GM18951 (cell line): ENCODE data around the gene RBM43.
A peak's percentile ranks its signal among the peaks of the same experiment; 100 is the strongest.
"Not testable (repeated sequence)": the region's sequence is repeated elsewhere in the genome, so short reads cannot be mapped to it uniquely, and the experiment has no call there.

ENCODE experiments used
- POLR2A ChIP-seq: IDR thresholded peaks from 4 replicates; pipeline ENCODE4 v1.6.1; 2011; ENCODE audit warnings: mild to moderate bottlenecking; ENCODE audit not compliant: insufficient read length, insufficient read depth; ENCODE audit errors: extremely low read depth
- in situ Hi-C: fragments of 300-500 bp; cut with MboI; formaldehyde crosslinking; loops from one replicate; pipeline ENCODE4 v1.12.0; 2022; ENCODE audit warnings: low sequenced_read_pairs, mixed read lengths, inconsistent platforms; ENCODE audit not compliant: unreplicated experiment

RBM43 gene

DNA sequence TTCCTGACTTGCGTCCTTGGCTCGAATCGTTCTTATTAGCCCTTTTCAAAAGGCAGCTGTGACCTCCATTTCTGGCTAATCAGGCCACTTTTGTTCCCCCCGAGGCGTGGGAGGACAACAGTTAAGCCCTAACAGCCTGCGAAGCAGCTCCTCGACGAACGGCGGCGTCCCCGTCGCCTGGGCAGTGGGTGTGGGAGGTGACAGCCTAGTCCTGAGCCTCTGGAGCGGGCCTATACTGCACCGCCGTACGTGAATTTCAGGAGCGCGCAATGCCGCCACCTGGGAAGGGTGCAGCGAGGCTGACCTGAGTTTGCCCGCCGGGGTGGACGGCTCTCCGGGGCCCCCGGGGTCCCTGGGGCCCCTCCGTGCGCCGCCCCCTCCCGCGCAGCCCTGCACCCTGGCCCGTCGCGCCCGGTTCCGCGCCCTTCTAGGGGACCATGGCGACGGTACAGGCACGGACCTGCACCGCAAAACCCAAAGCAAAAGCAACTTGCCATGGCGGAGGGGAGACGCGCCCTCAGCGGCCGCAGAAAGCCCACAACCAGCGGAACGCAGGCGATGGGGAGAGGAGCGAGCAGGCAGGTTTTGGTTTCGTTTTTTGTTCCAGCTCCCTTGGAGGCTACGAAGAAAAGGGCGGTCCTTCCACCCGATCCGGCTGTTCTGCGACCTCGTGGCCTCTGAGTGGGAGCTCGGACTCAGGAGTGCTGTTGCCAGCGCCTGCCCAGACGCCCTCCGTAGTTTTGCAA is at the start of gene RBM43:
Gene RBM43 (minus strand): TSS at position 633 of the 746 bp plus-strand sequence. CDS start 136 bp downstream, at position 497.
- TF ChIP-seq POLR2A = peak; percentile 86
- in situ Hi-C loops = loop anchor here (10.0 kb wide), 1 partner anchor 153 kb away; no protein-coding TSS in a partner anchor

DNA sequence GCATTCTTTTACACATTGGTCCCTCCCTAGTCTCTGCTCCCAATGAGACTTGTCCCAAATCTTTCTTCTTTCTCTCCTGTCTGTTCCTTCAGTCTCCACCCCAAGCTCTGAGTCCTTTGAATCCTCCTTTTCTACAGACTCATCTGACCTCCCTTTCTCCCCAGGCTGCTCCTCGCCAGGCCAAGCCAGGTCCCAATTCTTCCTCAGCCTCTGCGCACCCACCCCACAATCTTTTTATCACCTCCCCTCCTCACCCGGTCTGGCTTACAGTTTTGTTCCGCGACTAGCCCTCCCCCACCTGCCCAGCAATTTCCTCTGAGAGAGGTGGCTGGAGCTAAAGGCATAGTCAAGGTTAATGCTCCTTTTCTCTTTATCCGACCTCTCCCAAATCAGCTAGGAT is 48.6 kb upstream of the RBM43 start:
- in situ Hi-C loops = not testable (repeated sequence)

DNA sequence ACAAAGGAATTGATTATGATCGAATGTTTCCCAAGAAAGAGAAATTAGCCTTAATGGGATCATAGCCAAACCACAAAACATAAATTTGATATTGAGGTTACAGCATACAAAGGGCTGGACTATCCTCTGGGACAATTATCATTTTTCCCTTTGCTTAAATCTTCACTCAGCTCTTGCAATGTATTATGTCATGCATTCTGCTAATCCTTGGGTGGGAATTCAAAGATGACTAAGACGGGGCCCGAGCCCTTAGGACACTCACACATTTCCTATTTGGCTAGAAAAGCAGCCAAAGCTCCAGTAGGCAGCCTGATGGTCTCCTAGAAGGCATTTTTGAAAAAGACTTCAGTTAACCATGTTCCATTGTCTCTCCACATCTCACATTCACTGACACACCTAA is 45.0 kb upstream of the RBM43 start:
- TF ChIP-seq POLR2A = no peak
- in situ Hi-C loops = no loop called here

GRCh38 chr2:151305129-151305691 is 43.5 kb upstream of the RBM43 start:
- TF ChIP-seq POLR2A = no peak
- in situ Hi-C loops = no loop called here

GRCh38 chr2:151302879-151303278 is 41.2 kb upstream of the RBM43 start:
- in situ Hi-C loops = no loop called here
- TF ChIP-seq POLR2A = no peak

GRCh38 chr2:151302404-151302803 is 40.7 kb upstream of the RBM43 start:
- in situ Hi-C loops = no loop called here
- no peak for TF ChIP-seq POLR2A

DNA sequence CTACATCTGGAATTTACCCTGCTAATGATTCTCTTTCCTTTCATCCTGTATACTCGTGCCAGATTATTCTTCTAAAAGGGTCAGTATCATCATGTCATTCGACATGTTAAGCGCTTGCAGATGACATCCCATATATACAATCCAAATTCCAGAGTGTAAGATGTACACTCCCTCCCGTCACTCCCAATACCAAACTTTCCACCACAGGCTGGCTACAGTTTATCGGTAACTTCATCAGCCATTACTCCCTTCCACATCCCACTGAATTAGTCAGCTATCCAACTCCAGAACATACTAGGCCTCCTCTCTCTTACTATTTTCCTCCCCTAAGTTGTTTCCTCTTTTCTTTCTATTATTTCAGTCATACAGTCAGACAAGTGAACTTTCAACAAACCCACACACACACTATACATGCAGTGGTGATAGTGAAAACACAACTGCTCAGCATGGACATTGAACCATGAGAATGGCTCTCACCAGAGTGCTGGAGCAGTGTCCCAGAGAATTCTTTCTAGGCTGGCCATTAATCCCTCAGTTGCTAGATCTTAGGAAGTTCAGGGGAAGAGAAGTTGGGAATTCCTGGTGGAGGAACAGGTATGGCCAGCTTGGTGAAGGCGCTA is 38.4 kb upstream of the RBM43 start:
- in situ Hi-C loops = no loop called here

GRCh38 chr2:151297882-151298281 is 36.2 kb upstream of the RBM43 start:
- TF ChIP-seq POLR2A = no peak
- in situ Hi-C loops = no loop called here

More for the DNA sequence above, 38.4 kb upstream of the RBM43 start:
- no peak for TF ChIP-seq POLR2A

GRCh38 chr2:151295926-151296325 is 34.3 kb upstream of the RBM43 start:
- in situ Hi-C loops = not testable (repeated sequence)

DNA sequence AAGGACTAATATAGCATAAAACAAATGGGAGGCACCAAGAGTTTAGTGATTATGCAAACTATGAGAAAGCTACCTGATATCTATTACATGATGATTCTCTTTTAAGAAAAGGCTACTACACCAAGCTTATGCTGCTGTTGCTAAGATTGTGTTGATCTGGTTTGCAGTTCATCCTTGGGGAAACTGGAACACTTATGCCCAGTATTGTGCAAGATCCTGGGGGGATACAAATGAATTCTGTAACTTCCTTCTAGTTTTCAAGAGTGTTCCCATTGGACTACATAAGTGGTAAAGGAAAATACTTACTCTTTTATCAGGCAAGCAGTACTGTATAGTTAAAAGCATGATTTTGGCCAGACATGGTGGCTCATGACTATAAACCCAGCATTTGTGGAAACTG is 30.9 kb upstream of the RBM43 start:
- no peak for TF ChIP-seq POLR2A
- in situ Hi-C loops = no loop called here

GRCh38 chr2:151292141-151292540 is 30.5 kb upstream of the RBM43 start:
- in situ Hi-C loops = no loop called here
- TF ChIP-seq POLR2A = no peak

DNA sequence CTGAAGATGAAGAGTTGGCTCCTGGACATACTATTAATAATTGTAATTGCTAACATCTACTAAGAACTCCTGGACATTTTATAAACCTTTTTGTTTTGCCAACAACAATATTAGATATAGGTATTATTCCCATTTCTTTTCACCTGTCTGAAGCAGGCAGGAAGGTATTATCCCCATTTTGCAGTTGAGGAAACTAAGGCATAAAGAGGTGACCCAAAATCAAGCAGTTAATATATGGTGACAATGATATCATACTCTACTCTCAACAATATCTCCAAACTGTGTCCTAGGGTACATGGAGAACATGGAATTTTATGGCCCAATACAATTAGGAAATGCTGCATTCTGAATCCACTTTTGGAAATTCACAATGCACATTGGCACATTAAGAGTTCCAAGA is 29.6 kb upstream of the RBM43 start:
- in situ Hi-C loops = no loop called here
- no peak for TF ChIP-seq POLR2A

- in situ Hi-C loops = no loop called here
- TF ChIP-seq POLR2A = no peak
These were observed 28.6 kb upstream of the RBM43 start for GRCh38 chr2:151289972-151290866.

- TF ChIP-seq POLR2A = no peak
- in situ Hi-C loops = no loop called here
These were observed 26.0 kb upstream of the RBM43 start for GRCh38 chr2:151287513-151288250.
